HG03354 (cell line): ENCODE measurements around the gene TTC27.
A peak's percentile ranks its signal among the peaks of the same experiment; 100 is the strongest.
"Not testable (repeated sequence)": the region's sequence is repeated elsewhere in the genome, so short reads cannot be mapped to it uniquely, and the experiment has no call there.

Experiments used
- ATAC-seq: cut with Tn5 transposase; IDR thresholded peaks from one replicate; pipeline ENCODE4 v1.9.1; 2021; ENCODE audit warnings: mild to moderate bottlenecking; ENCODE audit not compliant: unreplicated experiment, poor library complexity, severe bottlenecking

Gene TTC27

GRCh38 chr2:32627814-32628579 lies at the start of gene TTC27:
Gene TTC27, plus strand, starts transcription at chr2:32628050. Its CDS starts 243 bp downstream, at chr2:32628293.
- peak; percentile 100 for ATAC-seq

- peak; percentile 84 for ATAC-seq
Measured at GRCh38 chr2:32591669-32592463, 36.0 kb upstream of the TTC27 start.

DNA sequence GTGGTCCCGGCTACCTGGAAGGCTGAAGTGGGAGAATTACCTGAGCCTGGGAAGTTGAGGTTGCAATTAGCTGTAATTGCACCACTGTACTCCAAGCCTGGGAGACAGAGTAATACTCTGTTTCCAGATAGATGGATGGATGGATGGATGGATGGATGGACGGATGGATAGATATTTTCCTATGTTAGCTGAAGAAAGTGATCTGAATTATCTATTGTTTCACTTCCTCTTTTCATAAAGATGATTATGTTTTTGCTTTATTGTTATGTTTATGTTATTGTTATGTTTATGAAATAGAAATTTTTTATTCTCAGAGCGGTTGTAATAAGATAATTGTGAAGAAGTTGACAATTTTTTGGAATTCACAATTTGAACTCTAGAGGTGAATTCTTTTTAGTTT lies 33.3 kb upstream of the TTC27 start:
- no peak for ATAC-seq

GRCh38 chr2:32611366-32611765 lies 16.5 kb upstream of the TTC27 start:
- no peak for ATAC-seq

- ATAC-seq, result no peak
Measured at GRCh38 chr2:32611771-32612170, 16.1 kb upstream of the TTC27 start.

DNA sequence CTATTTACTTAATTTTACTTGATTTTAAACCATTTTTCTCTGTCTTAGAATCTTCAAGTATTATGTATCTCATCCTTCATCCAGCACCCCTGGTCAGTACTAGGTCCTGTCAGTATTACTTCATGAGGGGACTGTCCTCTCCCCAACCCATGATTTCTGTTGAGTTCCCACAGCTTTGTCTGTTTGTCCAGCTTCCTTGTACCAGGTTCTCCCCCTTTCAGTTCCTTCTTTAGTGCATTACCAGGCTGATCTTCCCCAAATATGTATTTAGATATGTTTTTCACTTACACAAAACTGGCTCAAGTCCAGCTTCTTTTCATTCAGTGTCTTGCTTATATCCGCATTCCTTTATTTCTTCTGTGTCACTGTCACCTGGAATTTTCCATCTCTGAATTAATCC lies 13.8 kb upstream of the TTC27 start:
- no peak for ATAC-seq

- ATAC-seq, result no peak
Measured at GRCh38 chr2:32617599-32618189, 10.2 kb upstream of the TTC27 start.

DNA sequence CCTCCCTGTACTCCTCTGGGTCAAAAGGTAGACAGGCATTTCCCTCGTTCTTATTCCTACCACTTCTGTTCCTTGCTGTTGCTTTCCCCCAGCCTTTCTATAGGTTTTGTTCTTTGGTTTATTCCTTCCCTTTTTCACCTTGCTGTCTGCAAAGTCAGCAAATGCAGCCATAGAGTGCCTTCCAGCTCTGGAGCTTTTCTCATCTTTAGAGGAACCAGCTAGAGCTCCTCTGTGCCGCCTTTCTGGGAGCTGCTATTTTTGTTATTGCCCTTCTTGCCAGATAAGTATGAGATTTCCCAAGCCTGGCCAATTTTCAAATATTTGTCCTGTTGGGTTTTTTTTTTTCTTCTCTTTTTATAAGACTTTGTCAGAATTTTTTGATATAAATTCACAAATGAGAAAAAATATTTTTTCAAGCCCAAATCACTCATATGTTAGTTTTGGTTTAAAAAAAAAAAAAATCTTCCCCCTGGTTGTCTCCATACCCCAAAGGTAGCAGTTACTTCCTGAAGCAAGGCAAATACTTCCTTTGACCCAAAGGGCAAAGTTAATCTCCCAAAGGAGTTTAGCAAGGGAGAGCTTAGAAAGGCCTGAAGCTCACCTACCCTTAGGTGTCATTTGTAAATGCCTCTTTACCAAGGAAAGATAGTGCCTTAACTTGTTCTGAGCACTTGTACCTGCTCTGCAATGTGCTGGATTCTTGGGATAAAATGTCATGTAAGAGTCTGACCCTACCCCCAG lies 5.1 kb upstream of the TTC27 start:
- ATAC-seq, result no peak

GRCh38 chr2:32623311-32623706 lies 4.5 kb upstream of the TTC27 start:
- ATAC-seq, result no peak

- ATAC-seq, result no peak
Measured at GRCh38 chr2:32624812-32625211, 3.0 kb upstream of the TTC27 start.

DNA sequence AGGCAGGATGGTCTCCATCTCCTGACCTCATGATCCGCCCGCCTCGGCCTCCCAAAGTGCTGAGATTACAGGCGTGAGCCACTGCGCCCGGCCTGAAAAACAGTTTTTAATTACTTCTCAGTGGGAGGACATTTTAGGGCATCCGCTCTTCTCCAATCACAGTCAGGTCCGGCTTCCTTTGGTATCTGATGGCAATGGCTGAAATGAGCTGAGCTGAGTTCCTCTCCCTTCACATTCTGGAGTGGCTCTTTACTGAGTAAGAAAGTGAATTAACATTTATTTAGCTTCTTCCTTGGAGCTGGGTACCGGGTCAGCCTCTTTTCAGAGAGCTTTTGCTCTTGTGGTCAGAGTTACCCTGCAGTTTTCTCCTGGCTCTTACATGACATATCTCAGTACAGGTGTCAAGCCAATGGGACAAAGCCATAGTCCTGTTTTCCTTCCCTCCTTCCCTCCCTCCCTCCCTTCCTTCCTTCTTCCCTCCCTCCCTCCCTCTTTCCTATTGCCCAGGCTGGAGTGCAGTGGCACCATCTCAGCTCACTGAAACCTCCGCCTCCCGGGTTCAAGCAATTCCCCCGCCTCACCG lies 1.1 kb upstream of the TTC27 start:
- no peak for ATAC-seq

- peak; percentile 44 for ATAC-seq
Measured at GRCh38 chr2:32627441-32627813, 423 bp upstream of the TTC27 start.

DNA sequence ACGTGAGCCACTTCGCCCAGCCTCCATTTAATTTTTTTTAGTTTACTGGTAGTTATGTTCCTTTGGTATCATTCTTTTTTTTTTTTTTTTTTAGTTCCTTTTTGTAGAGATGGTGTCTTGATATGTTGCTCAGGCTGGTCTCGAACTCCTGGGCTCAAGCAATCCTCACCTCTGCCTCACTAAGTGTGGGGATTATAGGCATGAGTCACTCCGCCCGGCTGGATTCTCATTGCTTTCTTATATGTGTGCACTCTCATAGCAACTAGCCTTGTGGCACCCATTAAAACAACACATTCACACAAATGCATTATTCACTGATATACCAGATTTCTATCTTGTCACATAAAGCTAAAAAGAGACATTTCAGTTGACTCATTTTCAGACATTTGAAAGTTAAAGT lies 4.2 kb downstream of the TTC27 start:
- no peak for ATAC-seq

DNA sequence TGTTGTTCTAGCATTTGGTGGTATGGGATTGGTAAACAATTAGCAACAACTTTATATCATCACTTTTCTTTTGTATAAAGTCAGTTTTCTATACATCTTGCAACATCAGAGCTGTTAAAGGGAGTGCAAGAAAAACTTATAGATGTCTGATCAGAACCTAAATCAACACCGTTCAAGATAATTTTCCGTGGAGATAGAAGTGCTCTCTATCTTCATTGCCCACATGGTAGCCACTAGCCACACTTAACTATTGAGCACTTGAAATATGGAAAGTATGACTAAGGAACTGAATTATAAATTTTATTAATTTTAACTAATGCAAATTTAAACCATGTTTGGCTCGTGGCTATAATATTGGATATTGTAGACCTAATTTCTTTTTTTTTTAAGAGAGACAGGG lies 5.2 kb downstream of the TTC27 start:
- no peak for ATAC-seq

DNA sequence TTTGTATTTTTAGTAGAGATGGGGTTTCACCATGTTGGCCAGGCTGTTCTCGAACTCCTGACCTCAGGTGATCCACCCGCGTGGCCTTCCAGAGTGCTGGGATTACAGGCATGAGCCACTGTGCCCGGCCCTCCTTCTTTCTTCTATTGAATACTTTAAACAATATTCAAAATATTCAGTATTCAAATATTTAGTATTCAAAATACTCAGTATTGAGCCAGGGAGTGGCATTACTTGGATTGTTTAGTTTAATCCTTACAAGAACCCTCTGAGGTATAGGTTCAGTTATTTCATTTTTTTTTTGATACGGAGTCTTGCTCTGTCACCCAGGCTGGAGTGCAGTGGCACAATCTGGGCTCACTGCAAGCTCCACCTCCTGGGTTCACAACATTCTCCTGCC lies 10.7 kb downstream of the TTC27 start:
- not testable (repeated sequence) for ATAC-seq

DNA sequence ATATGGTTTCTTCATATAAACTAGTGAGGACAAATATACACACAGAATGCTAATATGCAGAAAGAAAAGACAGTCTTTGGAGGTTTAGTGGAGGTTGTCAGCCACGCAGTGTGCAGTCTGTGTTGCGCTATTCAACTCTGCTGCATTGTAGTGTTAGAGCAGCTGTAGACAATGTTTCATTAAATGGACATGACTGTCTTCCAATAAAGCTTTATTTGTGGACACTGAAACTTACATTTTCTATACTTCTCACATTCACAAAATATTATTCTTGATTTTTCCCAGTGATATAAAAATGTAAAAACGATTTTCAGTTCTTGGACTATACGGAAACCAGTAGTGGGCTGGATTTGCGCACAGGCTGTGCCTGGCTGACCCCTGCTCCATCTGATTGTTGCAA lies 13.3 kb downstream of the TTC27 start:
- ATAC-seq, result no peak

DNA sequence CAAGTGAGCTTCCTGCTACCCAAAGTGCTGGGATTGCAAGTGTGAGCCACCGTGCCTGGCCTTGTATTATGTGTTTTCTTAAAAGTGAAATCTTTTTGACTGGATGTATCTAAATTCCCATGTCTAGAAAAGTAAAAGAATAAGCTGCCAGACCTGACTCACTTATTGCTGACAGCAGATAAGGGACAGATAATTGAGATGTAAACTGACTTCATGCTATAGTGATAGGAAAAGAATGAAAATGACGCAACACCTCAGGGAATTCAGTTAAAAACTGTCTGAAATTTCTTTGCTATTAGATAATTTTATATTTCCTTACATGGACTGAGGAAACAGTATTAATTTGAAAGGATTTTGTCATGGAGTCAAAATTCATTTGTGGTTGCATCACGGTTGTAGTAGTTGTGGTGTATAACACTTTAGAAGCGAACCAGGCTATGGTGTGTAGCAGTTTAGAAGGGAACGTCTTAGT lies 19.4 kb downstream of the TTC27 start:
- ATAC-seq, result no peak

GRCh38 chr2:32652555-32653209 lies 24.8 kb downstream of the TTC27 start:
- no peak for ATAC-seq

DNA sequence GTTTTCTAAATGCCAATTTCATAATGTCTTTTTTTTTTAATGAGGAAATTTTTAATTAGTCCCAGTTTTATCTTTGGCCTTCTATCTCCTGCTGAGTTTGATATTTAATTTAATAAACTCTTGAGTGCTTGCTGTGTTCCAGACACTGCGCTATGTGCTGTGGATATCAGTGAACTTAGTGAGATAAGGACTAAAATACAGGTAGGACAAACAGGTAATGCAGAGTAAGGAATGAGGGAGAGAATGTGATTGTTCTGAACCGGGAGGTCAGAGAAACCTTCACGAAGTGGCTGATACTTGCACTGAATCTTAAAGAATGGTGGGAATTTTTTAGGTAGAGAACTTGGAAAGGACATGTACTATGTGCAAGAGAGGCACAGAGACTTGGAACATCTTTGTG lies 28.2 kb downstream of the TTC27 start:
- ATAC-seq, result no peak
